PFSK-1 (cell line): ENCODE data around the gene LGALS12.

Source experiments
- FOXP2 ChIP-seq: optimal IDR thresholded peaks from 2 replicates; pipeline ENCODE3; 2011; ENCODE audit warnings: borderline replicate concordance, control low read depth, inconsistent platforms; ENCODE audit not compliant: insufficient read depth; ENCODE audit errors: extremely low read length, extremely low read depth
- POLR2AphosphoS5 ChIP-seq: IDR thresholded peaks from 2 replicates; pipeline ENCODE4 v1.6.1; 2012; ENCODE audit warnings: low read depth, mild to moderate bottlenecking, control low read depth, low read length, moderate library complexity
- REST ChIP-seq, 2 experiments: IDR thresholded peaks; 2 replicates each; pipeline versions ENCODE4 v1.6.1 to v1.8.0; 2011 to 2012; ENCODE audit warnings: low read depth in 2 of 2, low read length in 2 of 2, control low read depth in 1 of 2, inconsistent platforms in 1 of 2, mild to moderate bottlenecking in 1 of 2, moderate library complexity in 1 of 2; ENCODE audit not compliant: insufficient read depth in 1 of 2
- SIN3A ChIP-seq: IDR thresholded peaks from 2 replicates; pipeline ENCODE4 v1.6.1; 2012; ENCODE audit warnings: mild to moderate bottlenecking, low read length, moderate library complexity, borderline replicate concordance; ENCODE audit not compliant: insufficient read depth
- TAF1 ChIP-seq: IDR thresholded peaks from 2 replicates; pipeline ENCODE4 v1.6.1; 2012; ENCODE audit warnings: low read length, control low read depth, borderline replicate concordance; ENCODE audit not compliant: insufficient read depth

The LGALS12 gene

GRCh38 chr11:63520606-63521170, 14.8 kb downstream of the LGALS12 start:
- TF ChIP-seq SIN3A = no peak
- TF ChIP-seq POLR2AphosphoS5 = no peak
- no peak for TF ChIP-seq TAF1
- no peak for TF ChIP-seq FOXP2

GRCh38 chr11:63521896-63522295, 16.0 kb downstream of the LGALS12 start:
- TF ChIP-seq POLR2AphosphoS5 (no peak), TAF1 (no peak), FOXP2 (no peak), REST (IDR thresholded peaks at IDR 0.05; ENCODE audit: insufficient read depth in 1 of 2, low read depth in 2 of 2, low read length in 2 of 2) (no peak), SIN3A (no peak)

GRCh38 chr11:63523151-63523550, 17.3 kb downstream of the LGALS12 start:
- TF ChIP-seq TAF1 (no peak), SIN3A (no peak), FOXP2 (no peak), REST (IDR thresholded peaks at IDR 0.05; ENCODE audit: insufficient read depth in 1 of 2, low read depth in 2 of 2, low read length in 2 of 2) (no peak), POLR2AphosphoS5 (no peak)

GRCh38 chr11:63527667-63528066, 21.8 kb downstream of the LGALS12 start:
- no peak for TF ChIP-seq FOXP2
- no peak for TF ChIP-seq REST (IDR thresholded peaks at IDR 0.05; ENCODE audit: insufficient read depth in 1 of 2, low read depth in 2 of 2, low read length in 2 of 2)
- no peak for TF ChIP-seq POLR2AphosphoS5
- no peak for TF ChIP-seq SIN3A
- TF ChIP-seq TAF1 = no peak

DNA sequence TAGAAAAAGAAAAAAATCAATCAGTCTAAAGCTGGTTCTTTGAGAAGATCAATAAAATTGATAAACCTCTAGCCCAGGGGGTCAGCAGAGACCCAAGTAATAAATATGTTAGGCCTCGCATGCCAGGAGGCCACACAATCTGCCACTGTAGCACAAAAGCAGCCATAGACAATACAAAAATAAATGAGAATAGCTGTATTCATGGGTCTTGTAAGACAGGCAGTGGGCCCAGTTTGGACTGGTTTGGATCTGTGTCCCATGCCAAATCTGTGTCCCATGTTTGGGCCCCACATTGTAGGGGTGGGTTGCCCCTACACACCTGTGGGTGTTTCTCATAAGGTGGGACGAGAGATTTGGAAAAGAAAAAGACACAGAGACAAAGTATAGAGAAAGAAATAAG, 24.1 kb downstream of the LGALS12 start:
- TF ChIP-seq FOXP2 (no peak), TAF1 (no peak), SIN3A (no peak), REST (IDR thresholded peaks at IDR 0.05; ENCODE audit: insufficient read depth in 1 of 2, low read depth in 2 of 2, low read length in 2 of 2) (no peak), POLR2AphosphoS5 (no peak)
